Cardiac atrium fibroblast (primary cell): ENCODE results near the gene LRRC58. TPM values are rescaled to one million over a fixed set of nuclear protein-coding genes. Genes with fewer than 3 reads are reported as not detected.

Experiments
- total RNA-seq: library from RNA; depleted of rRNA; stranded (reverse); fragments of >200 nt; gene quantifications from 2 replicates; pipeline ENCODE4 v1.2.3, GENCODE V29; 2015

LRRC58 gene
- 22.7 and 26.4 TPM in 2 replicates for total RNA-seq

GRCh38 chr3:120348991-120349854, at the start of gene LRRC58:
Gene LRRC58, minus strand, starts transcription at chr3:120349354. Its CDS starts 111 bp downstream, at chr3:120349243.

GRCh38 chr3:120284747-120285507, 64.2 kb downstream of the LRRC58 start, which contains the start of gene GPR156:
Gene GPR156, minus strand, starts transcription at chr3:120285222. Its CDS starts 41,124 bp downstream, at chr3:120244098.

Other genes starting within 250 kb of the LRRC58 start
- 0.49 and 3.4 TPM in 2 replicates for gene GPR156, start 64.1 kb downstream of the LRRC58 start, total RNA-seq
- gene FSTL1, start 101.6 kb upstream of the LRRC58 start, total RNA-seq: 1,089 and 1,234 TPM in 2 replicates
- gene NDUFB4, start 247.0 kb upstream of the LRRC58 start, total RNA-seq: 97.5 and 116 TPM in 2 replicates